ENCODE results near the gene C1QTNF9. TPM values are rescaled to one million over a fixed set of nuclear protein-coding genes. Genes with fewer than 3 reads are reported as not detected.
"Not testable (repeated sequence)": the region's sequence is repeated elsewhere in the genome, so short reads cannot be mapped to it uniquely, and the experiment has no call there.

C1QTNF9 gene
- total RNA-seq, 1 donor from 2014 or later: 2.5 TPM

- no peak for DNase-seq
- ATAC-seq (ENCODE audit: poor library complexity): no peak
- intact Hi-C loops (cut with DNase I): no loop called here
Observed at GRCh38 chr13:24351423-24351822, 42.0 kb downstream of the C1QTNF9 start.

GRCh38 chr13:24353736-24354135 lies 44.4 kb downstream of the C1QTNF9 start:
- intact Hi-C loops (cut with DNase I): no loop called here
- no peak for ATAC-seq (ENCODE audit: poor library complexity)

GRCh38 chr13:24355103-24355502 lies 45.7 kb downstream of the C1QTNF9 start:
- DNase-seq (no peak), ATAC-seq (ENCODE audit: poor library complexity) (no peak)
- intact Hi-C loops (cut with DNase I): no loop called here

More at GRCh38 chr13:24353736-24354135, 44.4 kb downstream of the C1QTNF9 start:
- no peak for DNase-seq

GRCh38 chr13:24356270-24356669 lies 46.9 kb downstream of the C1QTNF9 start:
- intact Hi-C loops (cut with DNase I): no loop called here
- no peak for ATAC-seq (ENCODE audit: poor library complexity)
- DNase-seq: no peak

GRCh38 chr13:24356837-24357236 lies 47.5 kb downstream of the C1QTNF9 start:
- no peak for DNase-seq
- intact Hi-C loops (cut with DNase I): no loop called here
- no peak for ATAC-seq (ENCODE audit: poor library complexity)

- intact Hi-C loops (cut with DNase I): no loop called here
- ATAC-seq (ENCODE audit: poor library complexity) (no peak), DNase-seq (no peak)
Observed at GRCh38 chr13:24357756-24358155, 48.4 kb downstream of the C1QTNF9 start.

GRCh38 chr13:24358836-24359235 lies 49.5 kb downstream of the C1QTNF9 start:
- intact Hi-C loops (cut with DNase I); ATAC-seq (ENCODE audit: poor library complexity); DNase-seq: not testable (repeated sequence)

GRCh38 chr13:24359252-24359651 lies 49.9 kb downstream of the C1QTNF9 start:
- ATAC-seq (ENCODE audit: poor library complexity); intact Hi-C loops (cut with DNase I); DNase-seq: not testable (repeated sequence)

- DNase-seq (no peak), ATAC-seq (ENCODE audit: poor library complexity) (no peak)
- intact Hi-C loops (cut with DNase I): no loop called here
Observed at GRCh38 chr13:24360106-24360505, 50.7 kb downstream of the C1QTNF9 start.

GRCh38 chr13:24361113-24361512 lies 51.7 kb downstream of the C1QTNF9 start:
- no peak for ATAC-seq (ENCODE audit: poor library complexity)
- no peak for DNase-seq
- intact Hi-C loops (cut with DNase I): no loop called here

- intact Hi-C loops (cut with DNase I): no loop called here
- no peak for ATAC-seq (ENCODE audit: poor library complexity)
- DNase-seq: no peak
Observed at GRCh38 chr13:24361852-24362366, 52.5 kb downstream of the C1QTNF9 start.

GRCh38 chr13:24362435-24362952 lies 53.1 kb downstream of the C1QTNF9 start:
- no peak for DNase-seq
- intact Hi-C loops (cut with DNase I): no loop called here
- ATAC-seq (ENCODE audit: poor library complexity): no peak

GRCh38 chr13:24365191-24365590 lies 55.8 kb downstream of the C1QTNF9 start:
- no peak for DNase-seq
- ATAC-seq (ENCODE audit: poor library complexity): no peak
- intact Hi-C loops (cut with DNase I): no loop called here

GRCh38 chr13:24366315-24366714 lies 56.9 kb downstream of the C1QTNF9 start:
- DNase-seq; intact Hi-C loops (cut with DNase I); ATAC-seq (ENCODE audit: poor library complexity): not testable (repeated sequence)

- intact Hi-C loops (cut with DNase I); ATAC-seq (ENCODE audit: poor library complexity); DNase-seq: not testable (repeated sequence)
Observed at GRCh38 chr13:24371273-24371672, 61.9 kb downstream of the C1QTNF9 start.

Other genes starting within 250 kb of the C1QTNF9 start
- gene SPATA13, start 148.9 kb upstream of the C1QTNF9 start, total RNA-seq: 8.3 TPM
- 24.7 TPM for gene PARP4, start 203.2 kb downstream of the C1QTNF9 start, total RNA-seq

Data from Right ventricle myocardium superior (tissue), 1 donor.